GM12878 (cell line): ENCODE measurements around the gene UBE2E2. TPM values are rescaled to one million over a fixed set of nuclear protein-coding genes. Genes with fewer than 3 reads are reported as not detected.

Experiments
- IRF5 ChIP-seq: fragments of 450-650 bp; IDR thresholded peaks from 2 replicates; pipeline ENCODE4 v1.6.1; 2017; ENCODE audit warnings: borderline replicate concordance
- MEF2B ChIP-seq: fragments of 450-650 bp; IDR thresholded peaks from 2 replicates; pipeline ENCODE4 v1.6.1; 2018; ENCODE audit warnings: mild to moderate bottlenecking, moderate library complexity; ENCODE audit not compliant: partially characterized antibody, poor library complexity, severe bottlenecking
- MTA2 ChIP-seq: fragments of 450-650 bp; IDR thresholded peaks from 2 replicates; pipeline ENCODE4 v1.6.1; 2016; ENCODE audit warnings: low read depth, mild to moderate bottlenecking, moderate library complexity
- NRF1 ChIP-seq: conservative IDR thresholded peaks from 2 replicates; pipeline ENCODE4 v1.6.1; 2011; ENCODE audit warnings: mild to moderate bottlenecking, low read depth, low read length, improper control_type of control experiment
- PAX5 ChIP-seq: IDR thresholded peaks from 2 replicates; pipeline ENCODE4 v1.6.1; 2011; ENCODE audit warnings: low read depth, low read length, borderline replicate concordance
- SPI1 ChIP-seq: IDR thresholded peaks from 2 replicates; pipeline ENCODE4 v1.6.1; 2011; ENCODE audit warnings: low read depth, mild to moderate bottlenecking, low read length, moderate library complexity, borderline replicate concordance; ENCODE audit not compliant: insufficient read depth
- TCF12 ChIP-seq: IDR thresholded peaks from 2 replicates; pipeline ENCODE4 v1.6.1; 2011; ENCODE audit warnings: low read depth, mild to moderate bottlenecking, low read length
- polyA plus RNA-seq, 11 experiments: library from polyadenylated mRNA; depleted of rRNA in 4 of 11; unstranded in 6 of 11; stranded (reverse) in 5 of 11; fragments of >200 nt; fragmentation: Nextera tagmentation in 4 of 11; fragmentation: Illumina TruSeq in 1 of 11; extraction: Ambion mirVana in 4 of 11; extraction: Trizol in 1 of 11; gene quantifications; 1 replicate in 1 of 11; 2 replicates in 10 of 11; pipeline versions ENCODE4 v1.2.1 to v1.2.3, GENCODE V29; 2011 to 2016; ENCODE audit warnings: inconsistent platforms in 2 of 11, missing spikeins in 2 of 11, low read depth in 1 of 11
- total RNA-seq, 4 experiments: library from RNA; depleted of rRNA in 3 of 4; stranded (reverse); fragments of >200 nt in 3 of 4; fragmentation: Illumina TruSeq in 1 of 4; extraction: Trizol in 1 of 4; gene quantifications; 2 replicates each; pipeline versions ENCODE4 v1.2.1 to v1.2.3, GENCODE V29; 2013 to 2021
- TF ChIP-seq, protein P1 (sequence below): fragments of 450-650 bp; conservative IDR thresholded peaks from 2 replicates; pipeline ENCODE4 v1.6.1; 2017; ENCODE audit warnings: mild to moderate bottlenecking, moderate library complexity
- TF ChIP-seq, protein P2 (sequence below): fragments of 450-650 bp; IDR thresholded peaks from 2 replicates; pipeline ENCODE4 v1.6.1; 2017; ENCODE audit warnings: low read depth, mild to moderate bottlenecking, moderate library complexity
- TF ChIP-seq, protein P3 (sequence below): fragments of 450-650 bp; IDR thresholded peaks from 2 replicates; pipeline ENCODE4 v1.6.1; 2016; ENCODE audit warnings: mild to moderate bottlenecking, moderate library complexity, borderline replicate concordance

Gene UBE2E2
- total and polyA plus RNA-seq, 10 of the 15 experiments (the other 5 are each of a cell fraction or from before 2014, with no cell fraction given): 8.7 to 71.0 (median 36.4) TPM

- TF ChIP-seq, protein P1, sequence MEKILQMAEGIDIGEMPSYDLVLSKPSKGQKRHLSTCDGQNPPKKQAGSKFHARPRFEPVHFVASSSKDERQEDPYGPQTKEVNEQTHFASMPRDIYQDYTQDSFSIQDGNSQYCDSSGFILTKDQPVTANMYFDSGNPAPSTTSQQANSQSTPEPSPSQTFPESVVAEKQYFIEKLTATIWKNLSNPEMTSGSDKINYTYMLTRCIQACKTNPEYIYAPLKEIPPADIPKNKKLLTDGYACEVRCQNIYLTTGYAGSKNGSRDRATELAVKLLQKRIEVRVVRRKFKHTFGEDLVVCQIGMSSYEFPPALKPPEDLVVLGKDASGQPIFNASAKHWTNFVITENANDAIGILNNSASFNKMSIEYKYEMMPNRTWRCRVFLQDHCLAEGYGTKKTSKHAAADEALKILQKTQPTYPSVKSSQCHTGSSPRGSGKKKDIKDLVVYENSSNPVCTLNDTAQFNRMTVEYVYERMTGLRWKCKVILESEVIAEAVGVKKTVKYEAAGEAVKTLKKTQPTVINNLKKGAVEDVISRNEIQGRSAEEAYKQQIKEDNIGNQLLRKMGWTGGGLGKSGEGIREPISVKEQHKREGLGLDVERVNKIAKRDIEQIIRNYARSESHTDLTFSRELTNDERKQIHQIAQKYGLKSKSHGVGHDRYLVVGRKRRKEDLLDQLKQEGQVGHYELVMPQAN: no peak
- TF ChIP-seq IRF5 (no peak), PAX5 (no peak), TCF12 (no peak), SPI1 (no peak), NRF1 (no peak), MEF2B (no peak), MTA2 (no peak)
- TF ChIP-seq, protein P2, sequence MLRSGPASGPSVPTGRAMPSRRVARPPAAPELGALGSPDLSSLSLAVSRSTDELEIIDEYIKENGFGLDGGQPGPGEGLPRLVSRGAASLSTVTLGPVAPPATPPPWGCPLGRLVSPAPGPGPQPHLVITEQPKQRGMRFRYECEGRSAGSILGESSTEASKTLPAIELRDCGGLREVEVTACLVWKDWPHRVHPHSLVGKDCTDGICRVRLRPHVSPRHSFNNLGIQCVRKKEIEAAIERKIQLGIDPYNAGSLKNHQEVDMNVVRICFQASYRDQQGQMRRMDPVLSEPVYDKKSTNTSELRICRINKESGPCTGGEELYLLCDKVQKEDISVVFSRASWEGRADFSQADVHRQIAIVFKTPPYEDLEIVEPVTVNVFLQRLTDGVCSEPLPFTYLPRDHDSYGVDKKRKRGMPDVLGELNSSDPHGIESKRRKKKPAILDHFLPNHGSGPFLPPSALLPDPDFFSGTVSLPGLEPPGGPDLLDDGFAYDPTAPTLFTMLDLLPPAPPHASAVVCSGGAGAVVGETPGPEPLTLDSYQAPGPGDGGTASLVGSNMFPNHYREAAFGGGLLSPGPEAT: no peak
- TF ChIP-seq, protein P3, sequence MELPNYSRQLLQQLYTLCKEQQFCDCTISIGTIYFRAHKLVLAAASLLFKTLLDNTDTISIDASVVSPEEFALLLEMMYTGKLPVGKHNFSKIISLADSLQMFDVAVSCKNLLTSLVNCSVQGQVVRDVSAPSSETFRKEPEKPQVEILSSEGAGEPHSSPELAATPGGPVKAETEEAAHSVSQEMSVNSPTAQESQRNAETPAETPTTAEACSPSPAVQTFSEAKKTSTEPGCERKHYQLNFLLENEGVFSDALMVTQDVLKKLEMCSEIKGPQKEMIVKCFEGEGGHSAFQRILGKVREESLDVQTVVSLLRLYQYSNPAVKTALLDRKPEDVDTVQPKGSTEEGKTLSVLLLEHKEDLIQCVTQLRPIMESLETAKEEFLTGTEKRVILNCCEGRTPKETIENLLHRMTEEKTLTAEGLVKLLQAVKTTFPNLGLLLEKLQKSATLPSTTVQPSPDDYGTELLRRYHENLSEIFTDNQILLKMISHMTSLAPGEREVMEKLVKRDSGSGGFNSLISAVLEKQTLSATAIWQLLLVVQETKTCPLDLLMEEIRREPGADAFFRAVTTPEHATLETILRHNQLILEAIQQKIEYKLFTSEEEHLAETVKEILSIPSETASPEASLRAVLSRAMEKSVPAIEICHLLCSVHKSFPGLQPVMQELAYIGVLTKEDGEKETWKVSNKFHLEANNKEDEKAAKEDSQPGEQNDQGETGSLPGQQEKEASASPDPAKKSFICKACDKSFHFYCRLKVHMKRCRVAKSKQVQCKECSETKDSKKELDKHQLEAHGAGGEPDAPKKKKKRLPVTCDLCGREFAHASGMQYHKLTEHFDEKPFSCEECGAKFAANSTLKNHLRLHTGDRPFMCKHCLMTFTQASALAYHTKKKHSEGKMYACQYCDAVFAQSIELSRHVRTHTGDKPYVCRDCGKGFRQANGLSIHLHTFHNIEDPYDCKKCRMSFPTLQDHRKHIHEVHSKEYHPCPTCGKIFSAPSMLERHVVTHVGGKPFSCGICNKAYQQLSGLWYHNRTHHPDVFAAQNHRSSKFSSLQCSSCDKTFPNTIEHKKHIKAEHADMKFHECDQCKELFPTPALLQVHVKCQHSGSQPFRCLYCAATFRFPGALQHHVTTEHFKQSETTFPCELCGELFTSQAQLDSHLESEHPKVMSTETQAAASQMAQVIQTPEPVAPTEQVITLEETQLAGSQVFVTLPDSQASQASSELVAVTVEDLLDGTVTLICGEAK: no peak
Observed at GRCh38 chr3:23450806-23451205, 247.7 kb downstream of the UBE2E2 start (continued).
